Measurements from ENCODE around the gene PTPRR. TPM values are rescaled to one million over a fixed set of nuclear protein-coding genes. Genes with fewer than 3 reads are reported as not detected.

Gene PTPRR
- total and polyA plus RNA-seq, 2 of the 13 experiments (the other 11 are each of a cell fraction or from before 2014, with no cell fraction given), result not detected

- DNase-seq (ENCODE audit: low spot score), result no peak
- Histone ChIP-seq H3K4me2 (ENCODE audit: low read depth, low read length) (no peak overlapping the region), H3K9ac (ENCODE audit: insufficient read depth, low read depth, low read length) (no peak overlapping the region), H3K4me1 (ENCODE audit: insufficient read depth, low read length) (no peaks in the 10 kb centered on the region), H4K20me1 (ENCODE audit: insufficient read depth, low read length) (no peaks in the 10 kb centered on the region), H3K27ac (ENCODE audit: extremely low read length, insufficient read depth, low read length) (no peak overlapping the region), H3K4me3 (replicated peaks in 1 of 3; ENCODE audit: insufficient read depth in 1 of 3, low read depth in 2 of 3, low read length in 3 of 3) (no peak overlapping the region), H3K79me2 (ENCODE audit: insufficient read depth, low read length) (no peaks in the 10 kb centered on the region), H3K27me3 (ENCODE audit: control insufficient read depth in 1 of 2, insufficient read depth in 2 of 2, low read length in 2 of 2) (no peaks in the 10 kb centered on the region), H3K36me3 (replicated peaks in 1 of 2; ENCODE audit: control insufficient read depth in 1 of 2, insufficient read depth in 2 of 2, low read length in 2 of 2) (no peaks in the 10 kb centered on the region), H2AFZ (ENCODE audit: low read length) (no peak overlapping the region), H3K9me3 (ENCODE audit: low read length) (no peaks in the 10 kb centered on the region)
- intact Hi-C loops (cut with micrococcal nuclease; ENCODE audit: unreplicated experiment), result no loop called here
- no peak for ATAC-seq
- WGBS (ENCODE audit: low lambda C conversion rate), result 6% methylated on average over 1 of the region's 1 CpG
- POLR2A ChIA-PET, result no interaction called here
- no peak for FAIRE-seq
- CTCF ChIA-PET (ENCODE audit: low intra/inter-chr PET ratio, low total read pairs), result no interaction called here
- in situ Hi-C loops (cut with HindIII; ENCODE audit: extremely low pct_ligation_motif_present, low pct_unique_long_range_greater_than_20kb), result no loop called here
- no TSS peak for BruUV-seq (replicated peaks)
- TF ChIP-seq ZNF546 (CRISPR knock-in tag; conservative IDR thresholded peaks at IDR 0.05) (no peak), ZNF282 (IDR thresholded peaks at IDR 0.05; ENCODE audit: partially characterized antibody) (no peak), MED8 (CRISPR knock-in tag; IDR thresholded peaks at IDR 0.05; ENCODE audit: insufficient replicate concordance) (no peak), ZBTB42 (CRISPR knock-in tag; IDR thresholded peaks at IDR 0.05) (no peak), THAP8 (CRISPR knock-in tag; IDR thresholded peaks at IDR 0.05; ENCODE audit: borderline replicate concordance) (no peak), ZNF326 (CRISPR knock-in tag; IDR thresholded peaks at IDR 0.05; ENCODE audit: borderline replicate concordance) (no peak), ZNF776 (CRISPR knock-in tag; IDR thresholded peaks at IDR 0.05) (no peak), FOXK2 (IDR thresholded peaks at IDR 0.05) (no peak), ZNF746 (CRISPR knock-in tag; IDR thresholded peaks at IDR 0.05) (no peak), RAD21 (CRISPR knock-in tag; IDR thresholded peaks at IDR 0.05) (no peak), E2F2 (CRISPR knock-in tag; IDR thresholded peaks at IDR 0.05; ENCODE audit: borderline replicate concordance) (no peak), ZNF619 (CRISPR knock-in tag; IDR thresholded peaks at IDR 0.05) (no peak), ZNF792 (CRISPR knock-in tag; IDR thresholded peaks at IDR 0.05) (no peak)
- TF ChIP-seq, protein P1, sequence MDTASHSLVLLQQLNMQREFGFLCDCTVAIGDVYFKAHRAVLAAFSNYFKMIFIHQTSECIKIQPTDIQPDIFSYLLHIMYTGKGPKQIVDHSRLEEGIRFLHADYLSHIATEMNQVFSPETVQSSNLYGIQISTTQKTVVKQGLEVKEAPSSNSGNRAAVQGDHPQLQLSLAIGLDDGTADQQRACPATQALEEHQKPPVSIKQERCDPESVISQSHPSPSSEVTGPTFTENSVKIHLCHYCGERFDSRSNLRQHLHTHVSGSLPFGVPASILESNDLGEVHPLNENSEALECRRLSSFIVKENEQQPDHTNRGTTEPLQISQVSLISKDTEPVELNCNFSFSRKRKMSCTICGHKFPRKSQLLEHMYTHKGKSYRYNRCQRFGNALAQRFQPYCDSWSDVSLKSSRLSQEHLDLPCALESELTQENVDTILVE (CRISPR knock-in tag; IDR thresholded peaks at IDR 0.05), result no peak
Measured at GRCh38 chr12:70928071-70928470, 7.5 kb upstream of the PTPRR start.

Measured in HepG2 (cell line).